A375 (cell line): ENCODE results near the gene HLA-DMA. TPM values are rescaled to one million over a fixed set of nuclear protein-coding genes. Genes with fewer than 3 reads are reported as not detected.

ENCODE experiments used
- total RNA-seq: library from RNA; depleted of rRNA; stranded (reverse); fragments of >200 nt; shearing (Covaris generic); gene quantifications from 2 replicates; pipeline ENCODE4 v1.2.3, GENCODE V29; 2014; rRNA removed

The HLA-DMA gene
- total RNA-seq = 46.9 and 55.9 TPM in 2 replicates

DNA sequence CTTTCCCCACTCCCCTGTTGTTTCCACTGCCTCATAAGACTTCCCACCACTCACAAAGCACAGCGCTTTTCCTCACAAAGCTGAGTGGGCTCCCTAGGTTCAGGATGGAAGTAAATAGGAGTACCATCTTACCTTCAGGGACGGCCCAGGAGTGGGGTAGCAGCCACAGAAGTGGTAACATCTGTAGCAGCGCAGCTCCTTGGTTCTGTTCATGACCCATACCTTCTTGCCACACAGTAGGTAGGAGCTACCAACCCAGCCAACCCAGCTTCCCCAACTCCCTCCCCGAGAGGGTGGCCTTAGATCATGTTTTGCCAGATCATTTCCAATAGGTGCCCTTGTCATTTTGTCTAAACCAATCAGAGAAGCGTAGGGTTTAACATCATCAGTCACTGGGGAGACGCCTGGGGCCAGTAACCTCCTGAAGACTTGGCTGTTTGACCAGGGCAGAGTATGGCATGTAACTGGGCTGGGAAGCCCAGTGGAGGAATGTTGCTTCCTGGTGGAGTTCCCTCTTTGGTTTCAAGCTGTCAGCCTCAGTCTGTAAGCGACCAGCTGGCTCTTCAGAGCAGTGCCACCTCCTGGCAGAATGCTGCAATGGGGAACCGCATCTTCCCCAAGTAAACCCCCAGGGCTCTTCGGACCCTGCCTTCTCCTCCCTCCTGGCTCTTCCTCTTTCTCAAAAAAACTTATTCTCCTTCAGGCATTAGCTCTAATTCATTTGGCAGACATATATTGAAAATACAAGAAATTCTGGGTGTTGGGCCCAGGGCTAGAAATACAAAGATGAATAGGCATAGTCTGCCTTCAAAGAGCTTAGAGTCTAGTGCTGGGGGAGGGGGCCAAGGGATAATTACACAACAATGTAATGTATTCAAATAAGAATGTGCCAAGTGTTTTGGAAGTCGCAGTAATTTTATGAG lies at the start of gene HLA-DMA:
TSS of gene HLA-DMA (minus strand) at position 281 of the 923 bp plus-strand sequence. CDS start at position 220, 61 bp downstream.

DNA sequence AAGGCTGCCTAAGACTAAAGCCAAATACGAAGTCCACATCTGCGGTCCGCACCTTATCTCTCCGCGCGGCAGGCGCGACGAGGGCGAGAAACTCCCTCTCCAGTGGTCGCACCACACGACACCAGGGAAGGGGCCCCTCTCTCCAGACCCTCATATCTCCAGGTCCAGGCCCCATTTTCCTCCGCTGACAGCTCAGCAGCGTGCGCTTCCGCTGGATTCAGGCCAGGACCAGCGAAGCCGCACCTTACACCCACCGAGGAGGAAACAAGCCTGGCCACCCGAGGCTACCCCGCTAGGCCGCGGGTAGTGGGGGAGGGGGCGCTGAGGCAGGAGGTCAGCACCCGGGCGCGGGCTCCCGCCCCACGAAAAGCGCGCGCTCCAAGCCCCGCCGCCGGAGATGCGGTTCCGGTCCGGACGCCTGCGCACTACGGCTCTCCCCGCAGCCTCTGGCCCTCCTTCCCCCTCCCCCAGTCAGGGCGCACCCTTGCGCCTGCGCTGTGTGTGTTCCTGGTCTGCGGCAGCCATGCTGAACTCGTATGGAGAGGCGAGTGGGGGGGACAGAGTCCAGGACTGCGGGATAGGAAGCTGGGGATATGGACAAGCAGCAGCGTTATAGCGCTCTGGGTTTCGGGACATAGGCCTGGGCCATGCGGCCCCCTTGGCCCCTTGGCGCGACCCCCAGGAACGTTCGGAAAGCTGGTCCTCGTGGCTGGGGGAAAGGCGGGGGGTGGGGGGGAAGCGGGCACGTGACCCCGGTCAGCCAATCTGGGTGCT lies 15.4 kb upstream of the HLA-DMA start, which contains the start of gene BRD2:
TSS of gene BRD2 (plus strand) at position 502 of the 774 bp plus-strand sequence. CDS start 4,305 bp downstream, outside the sequence.

DNA sequence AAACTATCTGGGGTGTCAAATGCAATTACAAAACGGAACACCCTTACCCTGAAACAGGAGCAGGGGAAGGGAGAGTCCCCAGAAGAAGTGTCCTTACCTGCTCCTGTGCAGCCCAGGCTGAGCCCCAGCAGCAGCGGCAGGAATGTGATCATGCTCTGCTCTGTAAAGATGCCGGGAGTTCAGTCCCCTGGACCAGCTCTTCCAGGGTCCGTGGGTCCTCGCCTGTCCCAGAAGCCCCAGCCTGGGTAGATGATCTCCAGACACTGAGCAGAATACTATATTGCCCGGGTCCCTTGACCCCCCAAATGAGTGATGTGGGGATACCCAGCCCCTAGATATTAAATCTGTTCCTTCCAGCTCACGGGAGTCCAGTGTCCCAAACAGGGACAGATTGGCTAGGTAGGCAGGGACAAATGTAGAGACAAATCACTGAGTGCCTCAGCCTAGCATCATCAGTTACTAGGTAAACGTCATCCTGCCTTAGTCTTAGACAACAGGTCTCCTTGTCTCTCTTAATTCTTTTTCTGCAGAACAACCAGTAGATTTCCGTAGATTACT lies 12.2 kb downstream of the HLA-DMA start, which contains the start of gene HLA-DMB:
TSS of gene HLA-DMB (minus strand) at position 373 of the 558 bp plus-strand sequence. CDS start at position 152, 221 bp downstream.

Other genes with a start within 250 kb of the HLA-DMA start
- gene HLA-DQA2, start 211.7 kb downstream of the HLA-DMA start, total RNA-seq = 3.1 and 3.8 TPM in 2 replicates
- gene HLA-DQB2, start 189.6 kb downstream of the HLA-DMA start, total RNA-seq = 0.19 TPM in 1 of 2 replicates, not detected in the other
- gene HLA-DOB, start 136.1 kb downstream of the HLA-DMA start, total RNA-seq = 1.7 and 2.0 TPM in 2 replicates
- gene TAP2, start 114.4 kb downstream of the HLA-DMA start, total RNA-seq = 55.3 and 58.2 TPM in 2 replicates
- 57.1 and 59.6 TPM in 2 replicates for gene PSMB8, start 109.0 kb downstream of the HLA-DMA start, total RNA-seq
- 21.4 and 24.1 TPM in 2 replicates for gene TAP1, start 99.4 kb downstream of the HLA-DMA start, total RNA-seq
- gene PSMB9, start 98.9 kb downstream of the HLA-DMA start, total RNA-seq = 23.9 and 29.9 TPM in 2 replicates
- 16.0 and 16.5 TPM in 2 replicates for gene HLA-DMB, start 12.1 kb downstream of the HLA-DMA start, total RNA-seq
- 171 and 216 TPM in 2 replicates for gene BRD2, start 15.5 kb upstream of the HLA-DMA start, total RNA-seq
- gene HLA-DOA, start 56.5 kb upstream of the HLA-DMA start, total RNA-seq = 4.1 and 4.3 TPM in 2 replicates
- gene HLA-DPA1, start 120.6 kb upstream of the HLA-DMA start, total RNA-seq = 147 and 155 TPM in 2 replicates
- 96.3 and 110 TPM in 2 replicates for gene HLA-DPB1, start 122.9 kb upstream of the HLA-DMA start, total RNA-seq
- 4.9 and 7.6 TPM in 2 replicates for gene COL11A2, start 239.4 kb upstream of the HLA-DMA start, total RNA-seq
- 23.0 and 23.8 TPM in 2 replicates for gene RXRB, start 247.6 kb upstream of the HLA-DMA start, total RNA-seq
- gene SLC39A7, start 247.8 kb upstream of the HLA-DMA start, total RNA-seq = 72.3 and 75.1 TPM in 2 replicates